Coronary artery (tissue), 2 donors: ENCODE measurements around the gene TRDMT1.

ENCODE experiments used
- DNase-seq: peaks from one replicate; pipeline ENCODE4 v3.0.0-alpha.2; 2017; ENCODE audit warnings: low spot score
- H3K27ac ChIP-seq, 2 donors: fragments of 200-600 bp; sonication (generic); one replicate each; pipeline ENCODE4 v1.5.1; 2016 to 2019
- H3K4me3 ChIP-seq: fragments of 200-600 bp; sonication (generic); 2 replicates; pipeline ENCODE4 v1.5.1; 2016; ENCODE audit warnings: mild to moderate bottlenecking, moderate library complexity
- CTCF ChIP-seq: fragments of 200-600 bp; sonication (generic); IDR thresholded peaks from one replicate; pipeline ENCODE4 v1.5.1; 2019; ENCODE audit warnings: antibody characterized with exemption

Gene TRDMT1

GRCh38 chr10:17226891-17227303 is 25.4 kb upstream of the TRDMT1 start:
- Histone ChIP-seq H3K4me3 (peak overlapping the region; percentile 100), H3K27ac (peak overlapping the region; percentile 99 to 100)
- no peak for TF ChIP-seq CTCF
- DNase-seq: no peak

DNA sequence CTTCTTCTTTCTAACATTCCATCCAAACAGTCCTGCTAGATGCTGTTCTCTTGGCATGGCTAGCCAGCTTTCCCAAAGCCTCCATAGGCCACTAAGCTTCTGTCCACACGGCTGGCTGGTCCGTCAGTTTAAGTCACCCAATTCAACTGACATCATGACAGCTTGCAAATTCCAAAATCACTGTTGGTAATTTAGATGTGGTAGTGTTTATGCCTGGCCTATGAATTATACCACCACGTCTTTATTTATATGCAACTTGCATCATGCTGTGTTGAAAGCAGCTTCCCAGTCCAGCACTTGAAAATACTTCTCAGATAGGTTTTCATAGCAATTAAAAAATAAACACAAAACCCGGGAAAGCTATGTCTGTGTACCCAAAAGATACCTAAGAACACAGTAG is 24.3 kb upstream of the TRDMT1 start:
- peak overlapping the region in 1 of 2 donors; percentile 100 for H3K27ac ChIP-seq
- no peak overlapping the region for H3K4me3 ChIP-seq
- DNase-seq: no peak
- no peak for TF ChIP-seq CTCF

- H3K4me3 ChIP-seq: no peak overlapping the region
- no peak overlapping the region for H3K27ac ChIP-seq
- TF ChIP-seq CTCF: no peak
- no peak for DNase-seq
Measured at GRCh38 chr10:17222329-17222728, 20.9 kb upstream of the TRDMT1 start.

DNA sequence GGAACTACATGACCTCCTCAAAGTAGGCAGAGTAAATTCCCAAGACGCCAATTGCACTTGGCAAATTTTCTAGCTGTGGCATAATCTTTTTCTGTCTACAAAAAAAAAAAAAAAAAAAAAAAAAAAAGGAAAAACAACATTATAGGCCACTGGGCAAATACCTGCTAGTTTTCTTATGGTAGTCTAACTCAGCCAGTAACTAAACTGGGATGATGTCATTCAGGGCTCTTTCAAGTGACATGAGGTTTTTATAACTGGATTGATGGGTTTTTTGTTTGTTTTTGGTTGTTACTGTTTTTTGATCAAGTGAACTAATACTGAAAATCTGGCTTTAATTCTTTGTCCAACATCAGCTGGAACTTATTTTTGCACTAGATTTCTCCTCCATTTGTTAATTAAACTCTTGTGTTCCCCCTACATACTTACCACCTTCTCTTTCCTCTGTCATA is 19.2 kb upstream of the TRDMT1 start:
- DNase-seq: no peak
- Histone ChIP-seq H3K27ac (peak overlapping the region; percentile 28 to 66), H3K4me3 (no peak overlapping the region)
- TF ChIP-seq CTCF: no peak

DNA sequence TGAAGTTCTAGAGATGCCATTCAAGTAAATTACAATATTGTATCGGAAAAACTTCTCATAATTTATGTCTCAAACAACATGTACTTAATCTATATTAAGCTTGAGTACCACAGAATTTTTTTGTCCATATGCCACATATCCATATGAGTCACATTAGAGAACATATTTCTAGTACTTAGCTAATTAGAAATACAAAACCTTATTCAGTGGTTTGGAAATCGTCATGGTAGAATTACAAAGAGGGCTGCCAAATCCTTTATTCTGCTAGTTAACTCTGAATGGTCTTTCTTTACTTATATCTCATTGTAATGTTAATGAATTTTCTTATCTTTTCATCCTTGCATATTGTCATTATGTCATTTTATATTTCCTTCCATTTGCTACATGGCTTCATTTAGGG is 17.6 kb upstream of the TRDMT1 start:
- Histone ChIP-seq H3K27ac (no peak overlapping the region), H3K4me3 (no peak overlapping the region)
- DNase-seq: no peak
- TF ChIP-seq CTCF: no peak

DNA sequence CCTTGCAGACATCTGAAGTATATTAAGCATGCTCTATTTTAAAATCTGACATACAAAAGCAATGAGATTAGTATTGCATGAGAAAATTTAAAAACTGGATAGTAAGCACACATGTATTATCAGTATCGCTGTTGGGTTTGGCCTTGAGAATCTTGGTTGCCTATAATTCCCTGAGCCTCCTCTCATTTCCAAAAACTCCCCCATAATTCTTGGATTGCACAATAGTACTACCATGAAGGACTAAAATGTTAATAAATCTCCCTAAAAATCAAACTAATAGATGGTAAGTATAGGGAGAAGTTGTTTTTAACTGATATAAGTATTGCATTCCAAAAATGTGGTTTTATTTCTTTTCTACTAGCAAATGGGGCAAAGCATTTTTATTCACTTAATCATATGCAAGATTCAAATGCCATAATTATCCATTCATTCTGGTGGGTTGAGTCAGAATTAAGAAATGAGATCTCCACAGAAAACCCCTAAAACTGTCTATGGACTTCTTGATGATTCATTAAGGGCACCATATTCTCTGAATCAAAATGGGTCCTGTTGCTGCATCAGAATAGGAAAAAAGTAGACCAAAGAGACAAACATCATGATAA is 16.3 kb upstream of the TRDMT1 start:
- TF ChIP-seq CTCF: no peak
- Histone ChIP-seq H3K27ac (peak overlapping the region in 1 of 2 donors; percentile 91), H3K4me3 (no peak overlapping the region)
- no peak for DNase-seq

GRCh38 chr10:17216901-17217395 is 15.5 kb upstream of the TRDMT1 start:
- Histone ChIP-seq H3K27ac (peak overlapping the region; percentile 88 to 91), H3K4me3 (no peak overlapping the region)
- DNase-seq: no peak
- no peak for TF ChIP-seq CTCF
